ENCODE data around the gene KSR1. TPM values are rescaled to one million over a fixed set of nuclear protein-coding genes. Genes with fewer than 3 reads are reported as not detected.
"Not testable (repeated sequence)": the region's sequence is repeated elsewhere in the genome, so short reads cannot be mapped to it uniquely, and the experiment has no call there.

KSR1 gene
- total RNA-seq, 1 donor from 2014 or later = 60.6 TPM

GRCh38 chr17:27498615-27499309 lies 42.5 kb downstream of the KSR1 start:
- H3K4me1 Mint-ChIP-seq (ENCODE audit: low read depth) = peaks cover 56% of the 10 kb centered on the region
- no peaks in the 10 kb centered on the region for H3K27me3 Mint-ChIP-seq (ENCODE audit: low read depth)
- no peak for TF ChIP-seq CTCF (IDR thresholded peaks at IDR 0.05)
- H3K9me3 Mint-ChIP-seq (ENCODE audit: low read depth) = no peaks in the 10 kb centered on the region
- H3K27ac Mint-ChIP-seq (ENCODE audit: unreplicated experiment) = no peak overlapping the region
- H3K36me3 Mint-ChIP-seq (ENCODE audit: low read depth) = no peaks in the 10 kb centered on the region
- no peak overlapping the region for H3K4me3 Mint-ChIP-seq (ENCODE audit: unreplicated experiment)
- no peak for DNase-seq (ENCODE audit: low spot score)

GRCh38 chr17:27499451-27500265 lies 43.4 kb downstream of the KSR1 start:
- H3K36me3 Mint-ChIP-seq (ENCODE audit: low read depth) = no peaks in the 10 kb centered on the region
- H3K4me3 Mint-ChIP-seq (ENCODE audit: unreplicated experiment) = no peak overlapping the region
- no peaks in the 10 kb centered on the region for H3K9me3 Mint-ChIP-seq (ENCODE audit: low read depth)
- H3K27ac Mint-ChIP-seq (ENCODE audit: unreplicated experiment) = no peak overlapping the region
- TF ChIP-seq CTCF (IDR thresholded peaks at IDR 0.05) = no peak
- DNase-seq (ENCODE audit: low spot score) = no peak
- H3K27me3 Mint-ChIP-seq (ENCODE audit: low read depth) = no peaks in the 10 kb centered on the region
- peaks cover 56% of the 10 kb centered on the region for H3K4me1 Mint-ChIP-seq (ENCODE audit: low read depth)

GRCh38 chr17:27501338-27501737 lies 45.1 kb downstream of the KSR1 start:
- H3K4me3 Mint-ChIP-seq (ENCODE audit: unreplicated experiment); DNase-seq (ENCODE audit: low spot score); H3K36me3 Mint-ChIP-seq (ENCODE audit: low read depth); H3K27me3 Mint-ChIP-seq (ENCODE audit: low read depth); H3K9me3 Mint-ChIP-seq (ENCODE audit: low read depth): not testable (repeated sequence)
- Mint-ChIP-seq H3K4me1 (ENCODE audit: low read depth) (peaks cover 57% of the 10 kb centered on the region), H3K27ac (ENCODE audit: unreplicated experiment) (peak overlapping the region; percentile 99)

- Mint-ChIP-seq H3K9me3 (ENCODE audit: low read depth) (no peaks in the 10 kb centered on the region), H3K4me3 (ENCODE audit: unreplicated experiment) (no peak overlapping the region), H3K36me3 (ENCODE audit: low read depth) (no peaks in the 10 kb centered on the region), H3K27me3 (ENCODE audit: low read depth) (no peaks in the 10 kb centered on the region), H3K27ac (ENCODE audit: unreplicated experiment) (peak overlapping the region; percentile 99), H3K4me1 (ENCODE audit: low read depth) (peaks cover 57% of the 10 kb centered on the region)
- no peak for DNase-seq (ENCODE audit: low spot score)
- no peak for TF ChIP-seq CTCF (IDR thresholded peaks at IDR 0.05)
Observed at GRCh38 chr17:27502526-27503324, 46.5 kb downstream of the KSR1 start.

- H3K27me3 Mint-ChIP-seq (ENCODE audit: low read depth) = no peaks in the 10 kb centered on the region
Observed at GRCh38 chr17:27503611-27504010, 47.4 kb downstream of the KSR1 start.

More at GRCh38 chr17:27503611-27504010, 47.4 kb downstream of the KSR1 start:
- Mint-ChIP-seq H3K4me1 (ENCODE audit: low read depth) (peaks cover 63% of the 10 kb centered on the region), H3K27ac (ENCODE audit: unreplicated experiment) (peak overlapping the region; percentile 99), H3K9me3 (ENCODE audit: low read depth) (no peaks in the 10 kb centered on the region), H3K4me3 (ENCODE audit: unreplicated experiment) (no peak overlapping the region), H3K36me3 (ENCODE audit: low read depth) (no peaks in the 10 kb centered on the region)
- DNase-seq (ENCODE audit: low spot score) = no peak
- no peak for TF ChIP-seq CTCF (IDR thresholded peaks at IDR 0.05)
